Right kidney (tissue), 1 donor: ENCODE data around the gene SDF4.

Experiments used
- DNase-seq: peaks from one replicate; pipeline ENCODE4 v3.0.0-alpha.2; 2016

Gene SDF4

DNA sequence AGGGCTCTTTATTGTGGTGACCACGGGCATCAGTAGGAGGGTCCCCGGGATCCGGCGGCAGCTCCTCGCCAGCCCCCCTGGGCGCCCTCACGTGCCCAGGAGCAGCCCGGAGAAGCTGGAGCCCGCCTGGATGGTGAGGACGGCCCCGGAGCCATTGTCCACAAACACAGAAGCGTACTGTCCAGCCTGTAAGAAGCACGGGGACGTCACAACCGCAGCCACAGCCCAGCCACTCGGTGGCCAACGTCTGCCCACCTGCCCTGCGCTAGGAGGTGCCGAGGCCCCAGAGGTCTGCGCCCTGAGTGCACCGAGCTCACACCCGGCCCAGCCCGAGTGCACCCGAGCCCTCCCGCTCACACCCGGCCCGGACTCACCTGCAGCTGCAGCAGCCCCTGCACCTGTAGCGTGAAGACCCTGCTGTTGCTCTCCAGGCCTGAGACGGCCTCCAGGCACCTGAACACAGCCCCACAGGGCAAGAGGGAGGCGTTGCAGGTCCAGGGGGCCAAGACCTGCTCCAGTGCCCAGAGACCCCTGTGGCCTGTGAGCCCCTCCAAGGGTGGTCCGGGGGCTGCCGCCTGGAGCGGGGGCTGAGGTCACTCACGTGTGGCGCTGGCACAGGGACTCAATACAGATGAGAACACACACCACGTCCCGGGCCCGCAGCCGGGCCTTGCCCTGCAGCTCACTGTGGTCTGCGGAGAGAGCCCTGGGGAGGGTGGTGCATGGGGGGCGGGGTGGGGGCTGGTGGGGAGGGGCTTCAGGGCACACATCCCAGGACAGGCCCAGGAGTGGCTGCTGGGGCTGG, 10.9 kb upstream of the SDF4 start:
- peak; percentile 32 for DNase-seq

- peak; percentile 28 for DNase-seq
Observed at GRCh38 chr1:1241588-1242219, 9.9 kb upstream of the SDF4 start.

GRCh38 chr1:1240822-1241587, 9.2 kb upstream of the SDF4 start:
- DNase-seq, result peak; percentile 57

DNA sequence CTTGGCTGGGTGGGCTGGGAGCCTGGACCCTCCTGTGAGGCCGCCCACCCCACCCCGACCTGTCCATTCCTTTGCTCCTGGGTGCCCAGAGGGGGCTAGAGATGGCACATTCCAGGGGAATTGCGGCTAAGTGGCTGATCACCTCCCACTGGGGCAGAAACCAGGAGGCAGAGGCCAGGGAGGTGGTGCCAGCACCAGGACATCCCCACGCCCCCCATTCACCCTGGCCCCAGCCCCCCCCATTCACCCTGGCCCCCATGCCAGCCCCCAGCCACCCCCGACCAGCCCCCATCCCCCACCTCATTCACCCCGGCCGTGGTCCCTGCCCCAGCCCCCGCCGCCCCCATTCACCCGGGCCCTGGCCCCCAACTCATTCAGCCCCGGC, 8.5 kb upstream of the SDF4 start:
- DNase-seq, result no peak

DNA sequence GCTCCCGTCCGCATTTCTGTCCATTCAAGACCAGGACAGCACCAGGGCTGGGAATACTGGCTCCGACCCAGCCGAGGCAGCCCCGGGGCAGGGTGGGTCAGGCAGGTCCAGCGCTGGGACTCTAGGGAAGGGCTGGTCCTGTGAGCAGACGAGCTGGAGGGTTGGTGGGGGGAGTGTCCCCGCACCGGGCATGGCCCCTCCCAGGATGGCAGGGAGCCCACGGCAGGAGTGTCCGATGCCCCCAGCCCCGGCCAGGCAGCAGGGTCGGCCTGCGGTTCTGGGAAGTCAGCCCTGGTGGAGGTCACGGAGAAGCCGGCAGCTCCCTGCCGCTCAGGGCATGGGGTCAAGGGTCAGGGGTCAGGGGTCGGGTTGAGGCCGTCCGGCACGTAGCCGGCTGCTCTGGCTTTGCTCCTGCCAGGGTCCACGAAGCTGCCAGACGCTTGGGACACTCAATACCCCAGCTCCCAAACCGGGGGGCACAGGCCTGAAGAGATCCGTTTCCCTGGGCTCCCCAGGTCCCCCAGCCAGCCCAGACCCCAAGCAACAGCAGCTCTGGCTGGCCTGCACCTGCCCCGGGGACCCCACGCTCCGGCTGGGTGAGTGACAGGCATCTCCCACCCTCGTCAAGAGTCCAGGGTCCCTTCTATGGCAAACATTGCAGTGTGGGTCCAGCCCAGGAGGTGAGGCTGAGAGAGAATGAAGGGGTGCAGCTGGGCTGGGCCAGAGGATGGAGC, 8.0 kb upstream of the SDF4 start:
- DNase-seq, result peak; percentile 39

DNA sequence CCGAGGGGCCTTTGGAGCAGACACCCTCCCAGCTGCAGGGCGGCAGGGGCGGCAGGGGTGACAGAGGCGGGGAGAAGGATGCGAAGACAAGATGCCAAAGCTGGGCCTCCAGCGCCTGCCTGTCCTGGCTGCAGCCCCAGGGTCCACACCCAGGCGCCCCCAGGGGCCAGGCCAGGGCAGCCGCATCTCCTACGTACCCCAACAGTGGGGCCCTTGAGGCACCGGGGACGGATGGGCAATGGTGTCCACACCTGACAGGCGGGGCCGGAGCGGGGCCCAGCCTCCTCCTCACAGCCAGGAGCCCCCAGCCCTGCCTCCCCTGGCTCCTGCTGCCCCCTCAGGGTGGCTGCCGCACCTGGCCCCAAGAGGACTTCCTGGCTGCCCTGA, 7.4 kb upstream of the SDF4 start:
- DNase-seq, result peak; percentile 16

DNA sequence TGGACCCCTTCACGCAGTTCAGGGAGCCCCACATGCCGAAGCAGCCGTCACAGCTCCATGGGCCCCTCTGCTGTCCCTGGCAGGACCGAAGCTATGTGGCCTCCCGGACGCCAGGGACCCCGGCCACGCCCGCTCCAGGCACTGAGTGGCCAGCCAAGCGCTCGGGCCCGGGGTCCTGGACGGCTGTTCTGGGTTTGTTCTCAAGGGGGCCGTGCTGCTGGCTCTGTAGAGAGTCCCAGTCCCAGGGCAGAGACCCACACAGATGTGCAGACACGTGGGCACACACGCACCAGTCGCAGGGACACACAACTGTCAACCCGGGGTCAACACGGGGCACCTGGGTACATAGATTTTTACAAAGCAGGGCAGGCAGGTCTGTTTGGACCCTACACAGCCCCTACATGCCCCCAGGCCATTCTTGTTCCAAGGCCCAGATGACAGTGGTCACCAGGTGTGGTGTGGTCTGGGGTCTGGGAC, 6.9 kb upstream of the SDF4 start:
- DNase-seq, result no peak

- peak; percentile 64 for DNase-seq
Observed at GRCh38 chr1:1237874-1238701, 6.3 kb upstream of the SDF4 start.

GRCh38 chr1:1236945-1237873, 5.4 kb upstream of the SDF4 start:
- DNase-seq, result no peak

- DNase-seq, result no peak
Observed at GRCh38 chr1:1236176-1236763, 4.5 kb upstream of the SDF4 start.

DNA sequence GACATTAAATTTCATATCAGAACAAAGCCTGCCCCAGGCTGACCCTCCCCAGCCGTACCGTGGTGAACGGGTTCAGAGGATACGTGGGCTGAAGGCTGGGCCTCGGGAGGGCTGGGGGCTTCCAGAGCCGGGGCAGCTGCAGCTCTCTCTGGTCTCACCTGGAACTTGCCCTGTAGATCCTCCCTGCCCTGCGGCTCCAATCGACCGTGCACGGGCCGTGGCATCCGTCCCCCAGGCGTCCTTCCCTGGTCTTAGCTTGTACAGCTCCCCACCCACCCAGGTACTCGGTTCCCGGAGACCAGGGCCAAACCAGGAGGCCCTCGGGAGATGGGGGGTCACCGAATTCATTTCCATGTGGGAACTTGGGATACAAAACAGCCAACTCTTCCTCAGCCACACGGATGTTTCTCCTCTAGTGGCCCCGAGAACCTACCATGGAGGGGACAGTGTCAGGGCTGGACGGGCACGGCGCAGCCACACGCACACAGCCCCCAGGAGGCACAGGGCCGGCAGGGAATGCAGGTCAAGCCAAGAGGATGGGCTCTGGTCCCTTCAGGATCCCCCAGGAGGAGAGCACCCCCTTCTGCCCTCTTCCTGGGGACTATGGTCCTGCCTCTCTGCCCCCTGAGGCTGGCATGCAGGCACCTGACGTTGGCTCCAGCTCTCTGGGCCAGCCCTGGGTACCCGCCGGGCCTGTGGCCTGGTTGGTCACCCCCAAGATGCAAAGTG, 3.4 kb upstream of the SDF4 start:
- no peak for DNase-seq

DNA sequence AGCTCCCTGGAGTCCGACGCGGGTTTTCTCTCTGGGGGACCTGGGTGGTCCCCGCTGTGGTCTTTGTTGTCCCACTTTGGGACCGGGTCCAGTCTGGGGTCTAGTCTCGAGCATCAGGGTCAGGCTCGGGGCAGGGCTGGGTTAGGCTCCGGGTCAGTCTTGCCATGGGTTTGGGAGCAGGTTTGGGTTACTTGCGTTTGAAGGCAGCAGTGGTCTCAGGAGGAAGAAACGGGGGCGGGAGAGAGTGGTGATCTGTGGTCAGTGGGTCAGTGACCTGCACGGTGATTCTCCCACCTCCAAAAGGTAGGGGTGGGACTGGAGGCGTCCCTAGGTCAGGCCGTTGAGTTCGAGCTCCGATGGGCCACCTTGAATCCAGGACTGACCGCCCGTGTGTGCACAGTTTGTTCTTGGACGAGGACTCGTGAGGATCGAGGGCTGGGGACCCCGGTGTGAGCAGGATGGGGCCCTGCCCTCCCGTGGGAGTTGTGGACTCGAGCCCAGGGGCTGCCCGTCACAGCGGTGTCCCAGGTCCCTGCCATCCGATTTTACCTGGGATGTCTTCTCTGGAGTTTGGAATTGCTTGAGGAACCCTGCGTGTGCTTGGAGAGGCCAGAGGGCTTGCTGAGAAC, 2.5 kb upstream of the SDF4 start:
- DNase-seq, result no peak

DNA sequence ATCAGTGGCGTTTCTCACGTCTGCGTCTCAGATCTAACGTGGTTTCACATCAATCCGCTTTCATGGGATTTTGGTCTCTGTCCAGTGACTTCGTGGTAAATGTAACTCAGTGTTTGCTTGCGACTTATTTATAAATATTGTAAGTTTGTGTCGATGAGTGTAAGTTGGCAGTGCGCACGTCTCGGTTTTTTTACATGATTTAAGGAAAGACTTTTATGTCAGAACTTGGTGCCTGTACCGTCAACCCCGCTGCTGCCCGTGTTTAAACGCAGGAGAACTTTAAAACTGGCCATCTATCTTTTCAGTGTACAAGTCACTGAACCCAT, 1.7 kb upstream of the SDF4 start:
- DNase-seq, result no peak

DNA sequence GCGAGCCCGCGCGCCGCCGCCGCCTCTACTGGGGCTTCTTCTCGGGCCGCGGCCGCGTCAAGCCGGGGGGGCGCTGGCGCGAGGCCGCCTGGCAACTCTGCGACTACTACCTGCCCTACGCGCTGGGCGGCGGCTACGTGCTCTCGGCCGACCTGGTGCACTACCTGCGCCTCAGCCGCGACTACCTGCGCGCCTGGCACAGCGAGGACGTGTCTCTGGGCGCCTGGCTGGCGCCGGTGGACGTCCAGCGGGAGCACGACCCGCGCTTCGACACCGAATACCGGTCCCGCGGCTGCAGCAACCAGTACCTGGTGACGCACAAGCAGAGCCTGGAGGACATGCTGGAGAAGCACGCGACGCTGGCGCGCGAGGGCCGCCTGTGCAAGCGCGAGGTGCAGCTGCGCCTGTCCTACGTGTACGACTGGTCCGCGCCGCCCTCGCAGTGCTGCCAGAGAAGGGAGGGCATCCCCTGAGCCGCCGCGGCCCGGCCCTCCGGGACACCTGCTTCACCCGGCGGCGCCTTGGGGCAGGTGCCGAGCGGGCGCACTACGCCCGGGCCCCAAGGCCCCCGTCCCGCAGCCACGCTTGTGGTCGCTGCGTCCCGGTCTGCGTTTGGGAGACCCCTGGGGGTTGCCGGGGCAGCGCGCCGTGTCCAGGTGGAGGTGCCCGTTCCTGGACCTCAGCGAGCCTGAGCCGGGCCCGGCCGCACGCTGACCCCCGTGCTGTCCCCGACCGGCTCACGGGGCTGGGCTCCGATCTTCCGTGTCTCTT, 1.2 kb upstream of the SDF4 start:
- no peak for DNase-seq

DNA sequence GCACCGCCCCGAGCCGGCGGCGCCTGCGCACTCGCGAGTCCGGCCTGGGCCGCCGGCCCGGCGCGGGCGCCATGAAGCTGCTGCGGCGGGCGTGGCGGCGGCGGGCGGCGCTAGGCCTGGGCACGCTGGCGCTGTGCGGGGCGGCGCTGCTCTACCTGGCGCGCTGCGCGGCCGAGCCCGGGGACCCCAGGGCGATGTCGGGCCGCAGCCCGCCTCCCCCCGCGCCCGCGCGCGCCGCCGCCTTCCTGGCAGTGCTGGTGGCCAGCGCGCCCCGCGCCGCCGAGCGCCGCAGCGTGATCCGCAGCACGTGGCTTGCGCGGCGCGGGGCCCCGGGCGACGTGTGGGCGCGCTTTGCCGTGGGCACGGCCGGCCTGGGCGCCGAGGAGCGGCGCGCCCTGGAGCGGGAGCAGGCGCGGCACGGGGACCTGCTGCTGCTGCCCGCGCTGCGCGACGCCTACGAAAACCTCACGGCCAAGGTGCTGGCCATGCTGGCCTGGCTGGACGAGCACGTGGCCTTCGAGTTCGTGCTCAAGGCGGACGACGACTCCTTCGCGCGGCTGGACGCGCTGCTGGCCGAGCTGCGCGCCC, 501 bp upstream of the SDF4 start, which contains the start of gene B3GALT6:
Gene B3GALT6 (plus strand): TSS at position 30 of the 588 bp plus-strand sequence. CDS start 42 bp downstream, at position 72.
- DNase-seq, result no peak

DNA sequence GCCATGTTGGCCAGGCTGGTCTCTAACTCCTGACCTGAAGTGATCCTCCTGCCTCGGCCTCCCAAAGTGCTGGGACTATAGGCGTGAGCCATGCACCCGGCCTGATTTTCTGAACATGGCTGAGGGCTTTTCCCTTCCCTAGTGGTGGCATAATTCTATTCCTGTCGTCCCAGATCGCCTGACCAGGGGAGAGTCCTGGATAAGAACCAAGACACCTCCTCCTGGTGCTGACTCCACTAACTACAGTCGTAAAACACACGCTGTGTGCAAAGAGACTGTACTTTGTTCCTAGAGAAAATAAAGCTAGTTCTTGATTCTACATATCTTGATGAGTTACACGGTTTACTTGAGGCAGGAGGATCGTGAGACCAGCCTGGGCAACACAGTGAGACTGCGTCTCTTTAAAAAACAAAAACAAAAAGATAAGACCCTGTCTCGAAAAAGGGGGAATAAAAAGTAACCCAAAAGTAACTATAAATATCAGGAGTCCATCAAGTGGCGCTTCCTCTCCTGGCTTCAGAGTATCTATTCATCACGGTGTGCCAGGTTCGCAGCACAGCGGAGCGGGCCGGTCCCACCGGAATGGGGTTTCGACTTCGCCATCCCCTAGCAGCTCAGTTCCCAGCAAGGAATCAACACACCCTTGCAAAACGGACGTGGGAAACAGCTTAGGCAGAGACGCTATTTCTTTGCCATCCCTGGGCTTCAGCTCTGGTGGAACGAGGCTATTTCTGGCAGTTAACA, 973 bp downstream of the SDF4 start:
- no peak for DNase-seq

- no peak for DNase-seq
Observed at GRCh38 chr1:1229770-1230169, 2.0 kb downstream of the SDF4 start.
